Loucy (cell line): ENCODE results near the gene FLOT2.

Source experiments
- H2AFZ ChIP-seq: fragments of 200-600 bp; sonication (generic); 2 replicates; pipeline ENCODE4 v1.6.0; 2016; ENCODE audit warnings: antibody characterized with exemption, mild to moderate bottlenecking, low read length, moderate library complexity
- H3F3A ChIP-seq: fragments of 200-600 bp; 2 replicates; pipeline ENCODE4 v1.6.0; 2016; ENCODE audit warnings: antibody characterized with exemption, low read depth, mild to moderate bottlenecking
- H3K27me3 ChIP-seq: fragments of 200-600 bp; sonication (generic); 2 replicates; pipeline ENCODE4 v1.6.1; 2014; ENCODE audit warnings: low read length, mild to moderate bottlenecking; ENCODE audit not compliant: insufficient read depth, poor library complexity, severe bottlenecking
- H3K36me3 ChIP-seq: fragments of 200-600 bp; sonication (generic); 2 replicates; pipeline ENCODE4 v1.6.1; 2016; ENCODE audit warnings: low read length; ENCODE audit not compliant: insufficient read depth
- H3K4me1 ChIP-seq: fragments of 200-600 bp; sonication (generic); 2 replicates; pipeline ENCODE4 v1.5.1; 2014; ENCODE audit warnings: low read length, mild to moderate bottlenecking; ENCODE audit not compliant: insufficient read depth, poor library complexity, severe bottlenecking
- H3K4me2 ChIP-seq: fragments of 200-600 bp; sonication (generic); 2 replicates; pipeline ENCODE4 v1.6.0; 2014; ENCODE audit warnings: antibody characterized with exemption, low read length, low read depth, mild to moderate bottlenecking; ENCODE audit not compliant: poor library complexity, severe bottlenecking
- H3K4me3 ChIP-seq: fragments of 200-600 bp; sonication (generic); 2 replicates; pipeline ENCODE4 v1.5.1; 2014; ENCODE audit warnings: low read length, mild to moderate bottlenecking, mixed read lengths; ENCODE audit not compliant: poor library complexity, severe bottlenecking
- H3K79me2 ChIP-seq: fragments of 200-600 bp; sonication (generic); 2 replicates; pipeline ENCODE4 v1.6.1; 2014; ENCODE audit warnings: low read length; ENCODE audit not compliant: insufficient read depth
- H3K9ac ChIP-seq: fragments of 200-600 bp; sonication (generic); 2 replicates; pipeline ENCODE4 v1.6.0; 2014; ENCODE audit warnings: mild to moderate bottlenecking, low read depth, low read length, moderate library complexity; ENCODE audit not compliant: poor library complexity, severe bottlenecking
- H3K9me2 ChIP-seq: fragments of 200-600 bp; sonication (generic); replicated peaks from 2 replicates; pipeline ENCODE4 v1.6.1; 2016; ENCODE audit warnings: low read depth, low read length, mixed read lengths
- H3K9me3 ChIP-seq: fragments of 200-600 bp; sonication (generic); 2 replicates; pipeline ENCODE4 v1.6.1; 2014; ENCODE audit warnings: mild to moderate bottlenecking, antibody characterized with exemption, low read length, low read depth; ENCODE audit not compliant: insufficient read depth
- H4K20me1 ChIP-seq: fragments of 200-600 bp; sonication (generic); 2 replicates; pipeline ENCODE4 v1.6.0; 2014; ENCODE audit warnings: antibody characterized with exemption, low read length, mild to moderate bottlenecking; ENCODE audit not compliant: insufficient read depth, poor library complexity, severe bottlenecking
- EZH2phosphoT487 ChIP-seq: fragments of 200-600 bp; IDR thresholded peaks from 2 replicates; pipeline ENCODE4 v1.6.1; 2018; ENCODE audit warnings: antibody characterized with exemption, mild to moderate bottlenecking, moderate library complexity, borderline replicate concordance
- TF ChIP-seq, protein P1 (sequence below): fragments of 200-600 bp; sonication (generic); conservative IDR thresholded peaks from 2 replicates; pipeline ENCODE4 v1.5.1; 2014; ENCODE audit warnings: mild to moderate bottlenecking, antibody characterized with exemption, low read length

FLOT2 gene

DNA sequence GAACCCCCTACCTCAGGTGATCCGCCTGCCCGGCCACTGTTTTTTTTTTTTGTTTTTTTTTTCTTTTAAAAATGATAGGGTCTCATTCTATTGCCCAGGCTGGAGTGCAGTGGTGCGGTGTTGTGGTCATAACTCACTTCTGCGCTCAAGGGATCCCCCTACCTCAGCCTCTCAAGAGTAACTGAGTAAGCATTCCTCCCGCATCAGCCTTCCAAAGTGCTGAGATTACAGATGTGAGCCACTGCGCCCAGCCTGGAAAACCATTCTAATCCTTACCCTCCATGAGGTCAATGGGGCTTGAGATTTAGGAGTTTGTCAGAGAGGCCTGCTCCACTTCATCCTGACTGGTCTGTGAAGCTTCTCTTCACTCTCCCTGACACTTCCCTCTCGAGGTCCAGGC, 30.3 kb downstream of the FLOT2 start:
- Histone ChIP-seq H3K79me2 (no peaks in the 10 kb centered on the region), H3F3A (no peaks in the 10 kb centered on the region), H2AFZ (0 out of 2 replicates have a peak overlapping the region, but pooled peaks have one; percentile 23), H3K4me1 (peaks cover 3% of the 10 kb centered on the region), H3K9ac (no peak overlapping the region), H4K20me1 (no peaks in the 10 kb centered on the region), H3K27me3 (no peaks in the 10 kb centered on the region), H3K4me2 (no peak overlapping the region), H3K9me3 (no peaks in the 10 kb centered on the region), H3K4me3 (no peak overlapping the region), H3K36me3 (no peaks in the 10 kb centered on the region), H3K9me2 (no peaks in the 10 kb centered on the region)
- no peak for TF ChIP-seq EZH2phosphoT487
- TF ChIP-seq, protein P1, sequence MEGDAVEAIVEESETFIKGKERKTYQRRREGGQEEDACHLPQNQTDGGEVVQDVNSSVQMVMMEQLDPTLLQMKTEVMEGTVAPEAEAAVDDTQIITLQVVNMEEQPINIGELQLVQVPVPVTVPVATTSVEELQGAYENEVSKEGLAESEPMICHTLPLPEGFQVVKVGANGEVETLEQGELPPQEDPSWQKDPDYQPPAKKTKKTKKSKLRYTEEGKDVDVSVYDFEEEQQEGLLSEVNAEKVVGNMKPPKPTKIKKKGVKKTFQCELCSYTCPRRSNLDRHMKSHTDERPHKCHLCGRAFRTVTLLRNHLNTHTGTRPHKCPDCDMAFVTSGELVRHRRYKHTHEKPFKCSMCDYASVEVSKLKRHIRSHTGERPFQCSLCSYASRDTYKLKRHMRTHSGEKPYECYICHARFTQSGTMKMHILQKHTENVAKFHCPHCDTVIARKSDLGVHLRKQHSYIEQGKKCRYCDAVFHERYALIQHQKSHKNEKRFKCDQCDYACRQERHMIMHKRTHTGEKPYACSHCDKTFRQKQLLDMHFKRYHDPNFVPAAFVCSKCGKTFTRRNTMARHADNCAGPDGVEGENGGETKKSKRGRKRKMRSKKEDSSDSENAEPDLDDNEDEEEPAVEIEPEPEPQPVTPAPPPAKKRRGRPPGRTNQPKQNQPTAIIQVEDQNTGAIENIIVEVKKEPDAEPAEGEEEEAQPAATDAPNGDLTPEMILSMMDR, result no peak

DNA sequence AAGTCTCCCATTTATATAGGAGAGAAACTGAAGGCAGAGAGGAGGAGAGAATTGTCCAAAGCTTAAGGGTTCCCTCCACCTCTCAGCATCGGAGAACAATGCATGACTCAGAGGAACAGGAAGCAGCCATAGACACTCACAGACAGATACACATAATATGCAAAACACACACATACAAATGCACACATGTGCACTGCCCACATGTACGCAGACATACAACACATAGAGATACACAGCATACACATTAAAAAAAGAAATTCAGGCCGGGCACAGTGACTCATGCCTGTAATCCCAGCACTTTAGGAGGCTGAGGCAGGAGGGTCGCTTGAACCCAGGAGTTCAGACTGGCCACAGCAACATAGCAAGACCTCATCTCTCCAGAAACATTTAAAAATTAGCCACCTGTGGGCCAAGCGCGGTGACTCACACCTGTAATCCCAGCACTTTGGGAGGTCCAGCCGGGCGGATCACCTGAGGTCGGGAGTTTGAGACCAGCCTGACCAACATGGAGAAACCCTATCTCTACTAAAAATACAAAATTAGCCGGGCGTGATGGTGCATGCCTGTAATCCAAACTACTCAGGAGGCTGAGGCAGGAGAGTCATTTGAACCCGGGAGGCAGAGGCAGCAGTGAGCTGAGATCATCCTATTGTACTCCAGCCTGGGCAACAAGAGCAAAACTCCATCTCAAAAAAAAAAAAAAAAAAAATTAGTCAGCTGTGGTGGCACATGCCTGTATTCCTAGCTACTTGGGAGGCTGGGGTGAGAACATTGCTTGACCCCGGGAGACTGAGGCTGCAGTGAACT, 31.4 kb downstream of the FLOT2 start:
- Histone ChIP-seq H3K4me3 (no peak overlapping the region), H3K4me1 (peaks cover 3% of the 10 kb centered on the region), H3K79me2 (no peaks in the 10 kb centered on the region), H4K20me1 (no peaks in the 10 kb centered on the region), H3K4me2 (no peak overlapping the region), H3F3A (no peaks in the 10 kb centered on the region), H2AFZ (peak overlapping the region; percentile 60; the same call in 1 of the 2 replicates), H3K9me3 (no peaks in the 10 kb centered on the region), H3K9ac (no peak overlapping the region), H3K9me2 (no peaks in the 10 kb centered on the region), H3K36me3 (no peaks in the 10 kb centered on the region), H3K27me3 (no peaks in the 10 kb centered on the region)
- TF ChIP-seq, protein P1, result no peak
- TF ChIP-seq EZH2phosphoT487, result no peak

DNA sequence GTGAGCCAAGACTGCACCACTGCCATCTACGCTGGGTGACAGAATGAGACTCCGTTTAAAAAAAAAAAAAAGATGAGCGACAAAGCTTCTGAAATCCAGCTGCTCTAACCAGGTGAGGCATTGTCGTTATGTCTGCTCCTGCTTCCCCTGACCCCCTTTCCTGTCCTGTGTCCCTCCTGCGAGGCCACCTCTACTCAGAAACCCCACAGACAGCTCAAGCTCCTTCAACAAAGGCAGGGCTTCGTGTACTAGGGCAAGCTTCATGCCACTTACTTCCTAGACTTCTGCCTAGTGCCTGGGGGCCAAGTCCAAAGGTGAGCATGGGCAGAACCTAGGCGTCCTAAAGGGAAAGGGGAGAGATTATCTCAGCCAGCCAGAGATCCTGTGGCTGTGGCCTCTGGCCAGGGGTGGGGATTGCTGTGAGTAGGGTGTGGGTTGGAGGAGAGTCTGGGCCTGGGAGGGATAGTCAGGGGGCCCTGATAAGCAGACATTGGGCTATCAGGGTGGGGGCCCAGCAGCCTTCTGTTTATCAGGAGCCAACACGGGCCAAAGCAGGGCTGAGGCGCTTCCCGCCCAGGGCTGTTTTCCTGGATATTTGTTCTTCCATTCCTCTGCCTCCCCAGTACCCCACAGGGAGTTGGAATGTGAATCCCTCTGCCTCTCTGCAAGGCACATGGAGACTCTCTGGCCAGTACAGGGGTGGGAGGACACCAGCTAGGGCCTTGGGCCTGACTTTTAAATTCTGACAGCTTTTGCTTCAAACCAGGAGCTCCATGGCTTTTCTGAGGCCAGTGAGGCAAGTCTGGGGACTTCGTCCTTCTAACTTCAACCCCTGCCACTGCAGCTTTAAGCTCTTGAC, 32.3 kb downstream of the FLOT2 start:
- H3K4me3 ChIP-seq, result no peak overlapping the region
- no peaks in the 10 kb centered on the region for H3K27me3 ChIP-seq
- no peaks in the 10 kb centered on the region for H3K4me1 ChIP-seq
- H3K9ac ChIP-seq, result no peak overlapping the region
- H3K36me3 ChIP-seq, result peaks cover 5% of the 10 kb centered on the region; the same call in 1 of the 2 replicates
- H2AFZ ChIP-seq, result peak overlapping the region; percentile 60; the same call in 1 of the 2 replicates
- H3K4me2 ChIP-seq, result no peak overlapping the region
- no peaks in the 10 kb centered on the region for H4K20me1 ChIP-seq
- H3F3A ChIP-seq, result no peaks in the 10 kb centered on the region
- no peaks in the 10 kb centered on the region for H3K9me3 ChIP-seq
- TF ChIP-seq, protein P1, result no peak
- TF ChIP-seq EZH2phosphoT487, result no peak
- H3K9me2 ChIP-seq, result no peaks in the 10 kb centered on the region
- H3K79me2 ChIP-seq, result no peaks in the 10 kb centered on the region
